NK-92 (cell line): Measurements from ENCODE around the gene NFAM1.

Experiments
- DNase-seq: peaks from one replicate; lab custom pipeline; 2025; ENCODE audit not compliant: unreplicated experiment; lab: John Stamatoyannopoulos, UW

Gene NFAM1, protein sequence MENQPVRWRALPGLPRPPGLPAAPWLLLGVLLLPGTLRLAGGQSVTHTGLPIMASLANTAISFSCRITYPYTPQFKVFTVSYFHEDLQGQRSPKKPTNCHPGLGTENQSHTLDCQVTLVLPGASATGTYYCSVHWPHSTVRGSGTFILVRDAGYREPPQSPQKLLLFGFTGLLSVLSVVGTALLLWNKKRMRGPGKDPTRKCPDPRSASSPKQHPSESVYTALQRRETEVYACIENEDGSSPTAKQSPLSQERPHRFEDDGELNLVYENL

DNA sequence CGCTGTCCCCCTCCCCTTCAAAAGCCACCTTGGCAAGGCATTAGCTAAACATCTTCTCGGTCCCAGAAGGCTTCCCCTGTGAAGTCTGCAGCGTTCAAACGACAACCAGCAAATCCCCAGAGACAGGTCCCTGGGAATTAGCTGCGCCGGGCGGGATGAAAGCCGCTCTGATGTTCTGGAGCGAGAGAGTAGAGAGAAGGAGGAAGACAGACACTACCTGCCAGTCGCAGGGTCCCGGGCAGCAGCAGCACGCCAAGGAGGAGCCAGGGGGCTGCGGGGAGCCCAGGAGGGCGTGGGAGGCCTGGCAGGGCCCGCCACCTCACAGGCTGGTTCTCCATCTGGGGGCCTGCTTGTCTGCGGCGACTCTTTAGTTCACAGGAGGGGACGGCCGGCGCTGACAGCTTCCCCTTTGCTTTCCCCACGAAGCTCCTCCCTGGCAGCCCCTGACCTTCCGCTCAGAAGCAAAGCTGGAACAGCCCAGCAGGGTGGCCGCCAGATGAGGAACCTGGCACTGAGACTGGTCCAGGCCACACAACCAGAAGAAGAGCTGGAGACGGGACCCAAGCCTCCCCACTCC lies at the start of gene NFAM1:
NFAM1 (minus strand) TSS at position 384 of the 577 bp plus-strand sequence; CDS start at position 338, 46 bp downstream.
- DNase-seq = no peak

GRCh38 chr22:42475122-42475521 lies 42.9 kb upstream of the NFAM1 start:
- DNase-seq = no peak

DNA sequence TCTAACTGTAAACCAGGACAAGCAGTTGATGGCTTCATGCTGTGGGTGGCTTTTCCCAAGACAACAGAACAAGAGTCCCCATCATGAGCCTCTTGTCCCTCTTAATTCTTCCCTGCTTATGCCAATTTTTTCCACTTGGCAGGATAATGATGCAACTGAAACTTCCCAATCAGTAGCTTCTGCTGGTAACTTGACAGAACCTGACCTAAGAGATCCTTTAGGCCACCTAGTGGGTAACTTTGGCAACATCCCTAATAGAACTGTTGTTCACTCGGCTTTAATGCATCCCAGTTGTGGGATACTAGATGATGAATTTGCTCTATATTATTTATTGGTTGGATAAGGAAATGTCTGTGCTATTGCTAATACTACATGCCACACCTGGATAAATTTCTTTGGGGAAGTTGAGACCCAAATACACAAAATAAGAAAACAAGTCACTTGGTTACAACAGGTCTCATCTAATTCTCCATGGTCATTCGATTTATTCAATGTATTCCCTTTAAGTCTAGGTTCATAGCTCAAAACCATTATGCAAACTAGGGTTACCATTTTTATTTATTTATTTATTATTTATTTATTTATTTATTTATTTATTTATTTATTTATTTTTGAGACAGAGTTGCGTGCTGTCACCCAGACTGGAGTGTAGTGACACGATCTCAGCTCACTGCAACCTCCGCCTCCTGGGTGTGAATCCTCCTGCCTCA lies 41.4 kb upstream of the NFAM1 start:
- DNase-seq = no peak

- no peak for DNase-seq
These were observed 40.5 kb upstream of the NFAM1 start for GRCh38 chr22:42472671-42473070.

DNA sequence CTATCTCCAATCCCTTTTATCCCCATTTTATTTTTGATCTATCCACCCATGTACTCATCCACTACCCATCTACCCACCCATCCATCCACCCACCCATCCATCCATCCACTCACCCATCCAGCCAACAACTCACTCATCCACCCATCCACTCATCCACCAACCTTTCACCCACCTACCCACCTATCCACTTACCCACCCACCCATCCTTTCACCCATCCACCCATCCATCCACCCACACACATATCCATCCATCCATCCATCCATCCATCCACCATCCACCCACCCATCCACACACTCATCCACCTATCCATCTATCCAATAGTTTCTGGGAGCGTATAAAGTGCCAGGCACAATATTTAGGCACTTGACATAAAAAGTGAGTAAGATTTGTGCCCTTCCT lies 39.2 kb upstream of the NFAM1 start:
- DNase-seq = no peak

DNA sequence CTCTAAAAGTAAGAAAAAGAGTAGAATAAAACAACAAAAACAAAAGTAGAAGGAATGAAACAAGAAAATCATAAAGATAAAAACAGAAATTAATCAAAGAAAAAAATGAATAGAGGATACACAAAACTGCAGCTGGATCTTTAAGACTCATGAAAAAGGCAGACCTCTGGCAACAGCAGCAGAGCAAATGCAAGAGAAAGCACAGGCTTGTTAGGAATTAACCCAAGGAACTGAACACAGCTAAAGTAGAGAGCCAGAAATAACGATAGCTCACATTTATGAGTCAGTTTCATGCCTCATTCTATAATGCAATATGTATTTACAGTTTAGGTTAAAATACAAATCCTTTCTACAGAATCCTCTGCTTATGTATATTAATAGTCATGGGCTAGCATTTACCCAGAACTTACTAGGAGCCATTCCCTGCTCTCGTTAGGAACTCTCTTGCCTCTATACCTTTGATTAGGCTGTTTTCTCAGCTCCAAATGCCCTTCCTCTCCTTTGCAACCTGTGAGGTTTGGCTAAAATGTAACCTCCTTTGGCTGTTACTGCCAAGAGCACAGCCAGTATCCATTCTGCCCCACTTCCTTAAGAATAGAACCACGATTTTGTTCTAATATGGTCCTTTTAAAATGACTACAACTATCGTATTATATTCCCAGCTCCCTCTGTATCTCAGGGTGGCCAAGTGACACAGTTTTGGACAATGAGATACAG lies 38.3 kb upstream of the NFAM1 start:
- no peak for DNase-seq

DNA sequence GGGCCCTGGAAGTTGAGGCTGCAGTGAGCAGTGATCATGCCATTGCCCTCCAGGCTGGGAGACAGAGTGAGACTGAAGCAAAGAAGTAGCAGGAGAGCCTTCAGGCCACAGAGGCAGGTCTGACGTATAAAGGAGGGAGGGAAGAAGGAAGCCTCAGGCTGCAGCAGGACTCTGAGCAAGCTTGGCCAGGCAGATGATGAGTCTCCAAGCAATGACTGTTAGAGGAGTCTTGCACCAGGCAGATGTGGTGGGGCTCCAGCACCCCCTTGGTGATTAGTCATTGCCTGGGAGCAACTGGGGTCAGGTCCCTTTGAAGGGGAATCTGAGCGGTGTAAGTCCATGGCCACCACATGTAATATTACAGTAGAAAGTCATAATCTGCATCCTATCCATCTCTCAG lies 36.6 kb upstream of the NFAM1 start:
- no peak for DNase-seq

GRCh38 chr22:42462016-42462415 lies 29.8 kb upstream of the NFAM1 start:
- DNase-seq = no peak

- DNase-seq = no peak
These were observed 29.3 kb upstream of the NFAM1 start for GRCh38 chr22:42461511-42461910.

- DNase-seq = no peak
These were observed 27.3 kb upstream of the NFAM1 start for GRCh38 chr22:42459287-42460063.

DNA sequence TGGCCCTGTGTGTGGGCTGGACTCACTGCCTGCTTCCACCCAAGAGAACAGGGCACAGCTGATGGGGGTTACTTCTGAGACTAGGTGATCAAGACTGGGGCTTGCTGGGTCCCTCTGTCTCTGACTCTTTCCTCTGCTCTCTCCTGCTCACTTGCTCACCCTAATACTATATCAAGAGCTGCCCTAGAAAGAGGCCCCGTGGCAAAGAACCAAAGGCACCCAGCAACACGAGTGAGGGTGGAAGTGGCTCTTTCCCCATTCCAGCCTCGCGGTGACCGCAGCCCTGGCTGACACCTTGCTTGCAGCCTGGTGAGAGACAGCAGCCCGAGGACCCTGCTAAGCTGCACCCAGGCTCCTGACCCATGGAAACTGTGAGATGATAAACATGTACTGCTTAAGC lies 20.7 kb upstream of the NFAM1 start:
- no peak for DNase-seq

- DNase-seq = no peak
These were observed 20.3 kb upstream of the NFAM1 start for GRCh38 chr22:42452456-42452855.

GRCh38 chr22:42451499-42452145 lies 19.4 kb upstream of the NFAM1 start:
- DNase-seq = no peak

- no peak for DNase-seq
These were observed 18.7 kb upstream of the NFAM1 start for GRCh38 chr22:42450862-42451261.

DNA sequence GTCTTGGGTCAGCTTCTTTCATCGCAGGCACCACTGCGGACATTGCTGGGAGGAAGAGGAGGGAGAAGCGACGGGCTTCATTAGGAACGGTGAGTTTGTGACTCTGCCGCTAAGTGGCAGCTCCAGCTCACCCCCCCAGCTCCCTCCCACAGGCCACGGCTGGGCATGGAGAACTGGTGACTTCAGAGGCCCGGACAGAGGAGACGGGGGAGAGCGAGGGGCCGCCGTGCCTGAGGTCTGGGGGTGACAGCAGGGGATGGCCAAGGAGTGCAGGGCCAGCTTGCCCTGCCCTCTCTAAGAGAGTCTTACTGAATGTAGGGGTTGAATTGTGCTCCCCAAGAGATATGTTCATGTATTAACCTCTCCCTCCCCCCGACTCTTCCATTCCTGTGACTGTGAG lies 13.9 kb upstream of the NFAM1 start:
- DNase-seq = no peak

- no peak for DNase-seq
These were observed 12.1 kb upstream of the NFAM1 start for GRCh38 chr22:42444077-42444904.

DNA sequence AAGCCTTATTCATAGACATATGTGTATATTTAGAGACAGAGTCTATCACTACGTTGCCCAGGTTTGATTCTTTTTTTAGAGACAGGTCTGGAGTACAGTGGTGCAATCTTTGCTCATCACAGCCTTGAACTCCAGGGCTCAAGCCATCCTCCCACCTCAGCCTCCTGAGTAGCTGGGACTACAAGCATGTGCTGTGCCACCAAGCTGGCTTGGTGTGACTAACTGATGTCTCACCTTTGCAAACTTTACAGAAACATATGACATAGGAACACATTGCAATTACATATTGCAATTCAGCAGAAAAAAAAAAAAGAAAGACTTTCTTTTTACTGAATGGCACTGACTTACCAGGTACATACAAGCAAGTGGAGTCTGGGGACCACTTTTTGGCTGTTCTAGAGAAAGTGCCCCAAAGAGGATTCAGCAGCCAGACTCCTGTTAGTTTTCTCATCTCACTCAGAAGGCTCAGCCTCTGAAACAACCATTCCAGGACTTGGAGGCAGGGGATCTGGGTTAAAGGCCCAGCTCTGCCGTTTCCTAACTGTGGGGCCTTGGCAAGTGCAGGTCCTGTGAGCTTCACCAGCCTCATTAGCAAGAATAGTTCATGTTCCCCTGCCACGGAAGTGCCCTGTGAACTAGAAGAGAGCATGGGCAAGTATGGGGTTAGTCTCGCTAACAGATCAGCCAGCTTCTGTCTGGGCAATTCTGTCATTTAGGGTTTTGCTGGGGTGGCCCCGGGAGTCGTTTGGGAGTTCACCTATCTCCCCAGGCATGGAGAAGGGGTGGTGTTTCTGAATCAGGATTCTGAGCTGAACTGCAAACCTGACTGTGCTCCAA lies 11.3 kb upstream of the NFAM1 start:
- DNase-seq = no peak

GRCh38 chr22:42442748-42443147 lies 10.5 kb upstream of the NFAM1 start:
- DNase-seq = no peak

DNA sequence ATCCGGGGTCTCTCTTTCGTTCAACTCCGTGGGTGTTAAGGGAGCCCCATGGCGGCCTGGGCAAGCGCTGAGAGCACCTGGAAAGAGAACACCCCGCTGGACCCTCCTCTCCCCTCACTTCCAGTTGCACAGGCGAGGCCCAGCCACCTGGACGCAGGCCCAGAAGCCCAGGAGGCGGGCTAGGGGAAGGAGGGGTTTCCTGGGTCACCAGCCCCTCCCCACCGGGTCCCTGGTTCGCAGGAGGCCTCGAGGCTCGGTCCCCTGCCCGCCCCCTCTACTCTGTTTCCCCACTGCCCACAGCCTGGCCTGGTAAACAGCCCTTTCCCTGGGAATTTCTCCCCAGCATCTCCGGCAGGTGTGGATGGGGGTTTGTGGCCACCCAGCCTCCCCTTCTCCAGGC lies 8.5 kb upstream of the NFAM1 start:
- no peak for DNase-seq
